Keratinocyte (primary cell): Measurements from ENCODE around the gene MAPKAPK3. TPM values are rescaled to one million over a fixed set of nuclear protein-coding genes. Genes with fewer than 3 reads are reported as not detected.

Source experiments
- DNase-seq: peaks from one replicate; pipeline ENCODE4 v3.0.0-alpha.2; 2011; ENCODE audit warnings: low read depth, missing footprints, low spot score
- FAIRE-seq: peaks from 2 replicates; lab custom pipeline; 2011; peaks lifted over from hg19 to GRCh38; lab: Jason Lieb, UNC
- H2AFZ ChIP-seq: 2 replicates; pipeline ENCODE4 v1.6.0; 2012; ENCODE audit warnings: low read length, control low read depth, inconsistent platforms; ENCODE audit not compliant: control insufficient read depth
- H3K27ac ChIP-seq: 2 replicates; pipeline ENCODE4 v1.5.1; 2011; ENCODE audit warnings: low read length; ENCODE audit not compliant: control insufficient read depth, insufficient read depth
- H3K27me3 ChIP-seq: 3 replicates; pipeline ENCODE4 v1.6.0; 2011; ENCODE audit warnings: low read length; ENCODE audit not compliant: control insufficient read depth, insufficient read depth; ENCODE audit errors: extremely low read depth
- H3K36me3 ChIP-seq, 2 experiments: 2 replicates in 1 of 2; 3 replicates in 1 of 2; pipeline ENCODE4 v1.5.1; 2011; ENCODE audit warnings: low read length in 2 of 2, mild to moderate bottlenecking in 1 of 2; ENCODE audit not compliant: control insufficient read depth in 2 of 2, insufficient read depth in 2 of 2; ENCODE audit errors: extremely low read depth in 1 of 2
- H3K4me1 ChIP-seq: 3 replicates; pipeline ENCODE4 v1.5.1; 2011; ENCODE audit warnings: low read length; ENCODE audit not compliant: control insufficient read depth, insufficient read depth; ENCODE audit errors: extremely low read depth
- H3K4me2 ChIP-seq: 3 replicates; pipeline ENCODE4 v1.6.0; 2011; ENCODE audit warnings: low read depth, low read length; ENCODE audit not compliant: control insufficient read depth, insufficient read depth; ENCODE audit errors: extremely low read depth
- H3K4me3 ChIP-seq, 3 experiments: fragments of 200-600 bp in 1 of 3; sonication (generic) in 1 of 3; 2 replicates in 2 of 3; 3 replicates in 1 of 3; pipeline ENCODE4 v1.5.1; 2011 to 2016; ENCODE audit warnings: low read length in 3 of 3, mild to moderate bottlenecking in 3 of 3, control low read depth in 2 of 3, inconsistent platforms in 1 of 3, low read depth in 1 of 3, mixed read lengths in 1 of 3, mixed run types in 1 of 3, moderate library complexity in 1 of 3; ENCODE audit not compliant: control insufficient read depth in 2 of 3, insufficient read depth in 2 of 3; ENCODE audit errors: extremely low read depth in 1 of 3
- H3K79me2 ChIP-seq: 2 replicates; pipeline ENCODE4 v1.6.0; 2012; ENCODE audit warnings: low read length; ENCODE audit not compliant: control insufficient read depth, insufficient read depth
- H3K9ac ChIP-seq: 3 replicates; pipeline ENCODE4 v1.6.0; 2011; ENCODE audit warnings: low read length; ENCODE audit not compliant: control insufficient read depth, insufficient read depth; ENCODE audit errors: extremely low read depth
- H3K9me1 ChIP-seq: 3 replicates; pipeline ENCODE4 v1.6.0; 2011; ENCODE audit warnings: low read length; ENCODE audit not compliant: control insufficient read depth, insufficient read depth; ENCODE audit errors: extremely low read depth
- H3K9me3 ChIP-seq: 2 replicates; pipeline ENCODE4 v1.5.1; 2012; ENCODE audit warnings: low read depth, low read length; ENCODE audit not compliant: control insufficient read depth
- H4K20me1 ChIP-seq: 3 replicates; pipeline ENCODE4 v1.6.0; 2011; ENCODE audit warnings: low read length; ENCODE audit not compliant: control insufficient read depth, insufficient read depth; ENCODE audit errors: extremely low read depth
- EZH2 ChIP-seq: IDR thresholded peaks from one replicate; pipeline ENCODE4 v1.6.1; 2012; ENCODE audit warnings: inconsistent platforms, mild to moderate bottlenecking, low read length, moderate library complexity
- dilution Hi-C: fragments of 300-500 bp; cut with MboI; formaldehyde crosslinking; loops from one replicate; pipeline ENCODE4 v1.7.0; 2020; ENCODE audit warnings: low sequenced_read_pairs; ENCODE audit not compliant: extremely low pct_ligation_motif_present
- polyA plus RNA-seq, 5 experiments: library from polyadenylated mRNA; depleted of rRNA in 3 of 5; stranded (reverse) in 3 of 5; stranded (forward) in 1 of 5; unstranded in 1 of 5; fragments of >200 nt; gene quantifications; 1 replicate in 1 of 5; 2 replicates in 3 of 5; 3 replicates in 1 of 5; pipeline versions ENCODE4 v1.2.1 to v1.2.3, GENCODE V29; 2011 to 2012; ENCODE audit warnings: missing spikeins in 2 of 5, low read depth in 1 of 5, low replicate concordance in 1 of 5
- TF ChIP-seq, protein P1 (sequence below), 3 experiments: IDR thresholded peaks in 1 of 3; conservative IDR thresholded peaks in 1 of 3; optimal IDR thresholded peaks in 1 of 3; 2 replicates in 2 of 3; 3 replicates in 1 of 3; pipeline versions ENCODE3 to v1.5.1; 2011; ENCODE audit warnings: low read length in 3 of 3, mild to moderate bottlenecking in 3 of 3, moderate library complexity in 2 of 3, control low read depth in 1 of 3, inconsistent platforms in 1 of 3; ENCODE audit not compliant: insufficient read depth in 2 of 3; ENCODE audit errors: extremely low read depth in 1 of 3

MAPKAPK3 gene
- polyA plus RNA-seq, 1 donor (not counting 4 experiments of a cell fraction or from before 2014, with no cell fraction given) = 134 TPM

DNA sequence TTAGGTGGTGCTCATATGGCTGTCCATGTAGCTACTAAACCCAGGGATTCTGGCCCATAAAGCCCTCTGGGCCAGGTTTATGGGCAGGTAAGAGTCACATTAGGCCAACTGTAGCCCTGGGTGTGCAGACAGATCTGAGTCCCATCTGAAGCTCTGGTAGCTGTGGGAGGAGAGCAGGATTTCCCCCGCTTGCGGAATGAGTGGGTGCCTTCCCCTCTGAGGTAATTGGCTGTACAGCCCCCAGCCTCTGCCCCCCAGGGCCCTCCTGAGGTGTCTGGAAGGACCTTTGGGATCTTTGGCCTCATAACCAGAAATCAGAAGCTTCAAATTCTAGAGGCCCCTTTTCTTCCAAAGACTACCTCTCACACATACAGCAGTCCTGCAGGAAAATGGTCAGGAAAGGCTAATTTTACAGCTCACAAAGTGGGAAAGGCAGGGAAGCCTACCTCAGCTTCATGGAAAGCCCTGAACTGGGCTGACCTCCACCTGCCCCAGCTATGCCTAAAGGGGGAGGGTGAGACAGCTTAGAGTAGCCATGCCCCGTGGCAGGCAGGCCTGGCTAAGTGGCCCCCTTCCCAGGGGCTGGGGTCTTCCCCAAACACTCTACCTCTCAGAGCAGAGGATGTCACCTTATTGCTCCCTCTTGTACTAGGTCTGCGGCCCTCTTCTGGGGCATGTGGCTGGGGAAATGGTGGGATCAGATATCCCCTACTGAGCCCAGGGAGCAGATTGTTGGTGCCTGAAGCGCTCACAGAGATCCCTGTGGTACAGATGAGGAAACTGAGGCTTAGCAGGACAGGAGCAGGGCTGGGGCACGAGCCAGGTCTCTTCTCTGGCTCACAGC, 30.8 kb upstream of the MAPKAPK3 start:
- Histone ChIP-seq H3K4me1 (peaks cover 14% of the 10 kb centered on the region), H3K4me2 (no peak overlapping the region), H3K27me3 (no peaks in the 10 kb centered on the region), H2AFZ (no peak overlapping the region), H3K9me1 (no peaks in the 10 kb centered on the region), H3K36me3 (peaks cover 5 to 6% of the 10 kb centered on the region in 2 experiments), H3K4me3 (no peak overlapping the region), H3K27ac (no peak overlapping the region), H3K9me3 (no peaks in the 10 kb centered on the region), H3K9ac (no peak overlapping the region), H4K20me1 (no peaks in the 10 kb centered on the region), H3K79me2 (no peaks in the 10 kb centered on the region)
- FAIRE-seq (no peak), DNase-seq (no peak)
- no peak for TF ChIP-seq EZH2
- dilution Hi-C loops = no loop called here

DNA sequence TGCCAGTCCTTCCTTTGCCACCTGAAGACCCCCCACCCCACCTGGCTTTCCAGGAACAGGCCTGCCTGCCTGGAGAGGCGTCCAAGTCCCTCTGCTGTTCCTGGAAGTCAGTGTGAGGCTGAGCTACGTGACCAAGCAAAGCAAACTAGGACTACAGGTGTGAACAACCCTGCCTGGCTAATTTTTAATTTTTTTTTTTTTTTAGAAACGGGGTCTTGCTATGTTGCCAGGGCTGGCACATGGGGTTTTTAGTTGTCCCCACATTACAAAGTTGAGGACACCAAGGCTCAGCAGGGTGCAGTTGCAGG, 30.2 kb upstream of the MAPKAPK3 start:
- TF ChIP-seq EZH2 = no peak
- TF ChIP-seq, protein P1, sequence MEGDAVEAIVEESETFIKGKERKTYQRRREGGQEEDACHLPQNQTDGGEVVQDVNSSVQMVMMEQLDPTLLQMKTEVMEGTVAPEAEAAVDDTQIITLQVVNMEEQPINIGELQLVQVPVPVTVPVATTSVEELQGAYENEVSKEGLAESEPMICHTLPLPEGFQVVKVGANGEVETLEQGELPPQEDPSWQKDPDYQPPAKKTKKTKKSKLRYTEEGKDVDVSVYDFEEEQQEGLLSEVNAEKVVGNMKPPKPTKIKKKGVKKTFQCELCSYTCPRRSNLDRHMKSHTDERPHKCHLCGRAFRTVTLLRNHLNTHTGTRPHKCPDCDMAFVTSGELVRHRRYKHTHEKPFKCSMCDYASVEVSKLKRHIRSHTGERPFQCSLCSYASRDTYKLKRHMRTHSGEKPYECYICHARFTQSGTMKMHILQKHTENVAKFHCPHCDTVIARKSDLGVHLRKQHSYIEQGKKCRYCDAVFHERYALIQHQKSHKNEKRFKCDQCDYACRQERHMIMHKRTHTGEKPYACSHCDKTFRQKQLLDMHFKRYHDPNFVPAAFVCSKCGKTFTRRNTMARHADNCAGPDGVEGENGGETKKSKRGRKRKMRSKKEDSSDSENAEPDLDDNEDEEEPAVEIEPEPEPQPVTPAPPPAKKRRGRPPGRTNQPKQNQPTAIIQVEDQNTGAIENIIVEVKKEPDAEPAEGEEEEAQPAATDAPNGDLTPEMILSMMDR (optimal IDR thresholded peaks at IDR 0.05 in 1 of 3, IDR thresholded peaks at IDR 0.05 in 1 of 3, conservative IDR thresholded peaks at IDR 0.05 in 1 of 3; ENCODE audit: extremely low read depth in 1 of 3, insufficient read depth in 2 of 3, low read length in 3 of 3) = no peak
- dilution Hi-C loops = no loop called here
- no peak for FAIRE-seq

More for the DNA sequence above, 30.2 kb upstream of the MAPKAPK3 start:
- Histone ChIP-seq H3K9me3 (no peaks in the 10 kb centered on the region), H3K27me3 (no peaks in the 10 kb centered on the region), H3K36me3 (peaks cover 0 to 6% of the 10 kb centered on the region in 2 experiments), H3K9me1 (no peaks in the 10 kb centered on the region), H3K4me3 (no peak overlapping the region), H4K20me1 (no peaks in the 10 kb centered on the region), H3K4me1 (peaks cover 20% of the 10 kb centered on the region), H3K27ac (no peak overlapping the region), H3K79me2 (no peaks in the 10 kb centered on the region), H2AFZ (no peak overlapping the region), H3K4me2 (no peak overlapping the region), H3K9ac (no peak overlapping the region)
- no peak for DNase-seq
